Astrocyte (in vitro differentiated cells and primary cell): ENCODE measurements around the gene EN2. TPM values are rescaled to one million over a fixed set of nuclear protein-coding genes. Genes with fewer than 3 reads are reported as not detected.

Experiments
- DNase-seq: peaks from one replicate; pipeline ENCODE4 v3.0.0-alpha.2; 2010; ENCODE audit warnings: low read depth
- FAIRE-seq: peaks from 2 replicates; lab custom pipeline; 2011; peaks lifted over from hg19 to GRCh38; lab: Jason Lieb, UNC
- H2AFZ ChIP-seq: 2 replicates; pipeline ENCODE4 v1.6.0; 2012; ENCODE audit warnings: low read depth, low read length, inconsistent platforms
- H3K27ac ChIP-seq: 2 replicates; pipeline ENCODE4 v1.5.1; 2011; ENCODE audit warnings: low read depth, low read length, inconsistent platforms
- H3K27me3 ChIP-seq: 2 replicates; pipeline ENCODE4 v1.6.0; 2011; ENCODE audit warnings: low read length, inconsistent platforms; ENCODE audit not compliant: insufficient read depth
- H3K36me3 ChIP-seq: 2 replicates; pipeline ENCODE4 v1.5.1; 2011; ENCODE audit warnings: low read length, inconsistent platforms; ENCODE audit not compliant: insufficient read depth
- H3K4me1 ChIP-seq: 2 replicates; pipeline ENCODE4 v1.5.1; 2011; ENCODE audit warnings: low read length, inconsistent platforms; ENCODE audit not compliant: insufficient read depth
- H3K4me2 ChIP-seq: 2 replicates; pipeline ENCODE4 v1.6.0; 2012; ENCODE audit warnings: low read length, inconsistent platforms
- H3K4me3 ChIP-seq: 2 replicates; pipeline ENCODE4 v1.5.1; 2011; ENCODE audit warnings: low read depth, mild to moderate bottlenecking, low read length, inconsistent platforms; ENCODE audit not compliant: insufficient read depth
- H3K79me2 ChIP-seq: 2 replicates; pipeline ENCODE4 v1.6.0; 2012; ENCODE audit warnings: mild to moderate bottlenecking, low read length, inconsistent platforms; ENCODE audit not compliant: insufficient read depth
- H3K9ac ChIP-seq: 2 replicates; pipeline ENCODE4 v1.6.0; 2012; ENCODE audit warnings: mild to moderate bottlenecking, low read length, inconsistent platforms
- H3K9me3 ChIP-seq: 2 replicates; pipeline ENCODE4 v1.5.1; 2012; ENCODE audit warnings: low read depth, mild to moderate bottlenecking, low read length, inconsistent platforms; ENCODE audit not compliant: insufficient read depth
- H4K20me1 ChIP-seq: 2 replicates; pipeline ENCODE4 v1.6.0; 2012; ENCODE audit warnings: low read length, inconsistent platforms; ENCODE audit not compliant: insufficient read depth
- H3K27ac Mint-ChIP-seq: one replicate; pipeline ENCODE4 v1.8.0; 2021; ENCODE audit warnings: mild to moderate bottlenecking, mixed read lengths; ENCODE audit not compliant: unreplicated experiment
- H3K27me3 Mint-ChIP-seq: one replicate; pipeline ENCODE4 v1.8.0; 2021; ENCODE audit warnings: low read depth, mixed read lengths; ENCODE audit not compliant: unreplicated experiment
- H3K36me3 Mint-ChIP-seq: one replicate; pipeline ENCODE4 v1.8.0; 2021; ENCODE audit warnings: low read depth, mixed read lengths; ENCODE audit not compliant: unreplicated experiment
- H3K4me1 Mint-ChIP-seq: one replicate; pipeline ENCODE4 v1.8.0; 2021; ENCODE audit warnings: low read depth, mixed read lengths; ENCODE audit not compliant: unreplicated experiment
- H3K4me3 Mint-ChIP-seq: one replicate; pipeline ENCODE4 v1.8.0; 2021; ENCODE audit warnings: mild to moderate bottlenecking, moderate library complexity, mixed read lengths; ENCODE audit not compliant: unreplicated experiment
- H3K9me3 Mint-ChIP-seq: one replicate; pipeline ENCODE4 v1.8.0; 2021; ENCODE audit warnings: mild to moderate bottlenecking, mixed read lengths; ENCODE audit not compliant: unreplicated experiment
- EZH2 ChIP-seq: IDR thresholded peaks from 2 replicates; pipeline ENCODE4 v1.6.1; 2012; ENCODE audit warnings: mild to moderate bottlenecking, low read length, inconsistent platforms; ENCODE audit not compliant: insufficient read depth
- total RNA-seq: library from RNA; stranded (reverse); gene quantifications from 2 replicates; pipeline ENCODE4 v1.2.1, GENCODE V29; 2021
- TF ChIP-seq, protein P1 (sequence below): IDR thresholded peaks from 2 replicates; pipeline ENCODE4 v1.5.1; 2011; ENCODE audit warnings: low read depth, mild to moderate bottlenecking, inconsistent platforms, low read length, moderate library complexity; ENCODE audit not compliant: insufficient read depth

Gene EN2
- total RNA-seq, 1 donor from 2014 or later = not detected

DNA sequence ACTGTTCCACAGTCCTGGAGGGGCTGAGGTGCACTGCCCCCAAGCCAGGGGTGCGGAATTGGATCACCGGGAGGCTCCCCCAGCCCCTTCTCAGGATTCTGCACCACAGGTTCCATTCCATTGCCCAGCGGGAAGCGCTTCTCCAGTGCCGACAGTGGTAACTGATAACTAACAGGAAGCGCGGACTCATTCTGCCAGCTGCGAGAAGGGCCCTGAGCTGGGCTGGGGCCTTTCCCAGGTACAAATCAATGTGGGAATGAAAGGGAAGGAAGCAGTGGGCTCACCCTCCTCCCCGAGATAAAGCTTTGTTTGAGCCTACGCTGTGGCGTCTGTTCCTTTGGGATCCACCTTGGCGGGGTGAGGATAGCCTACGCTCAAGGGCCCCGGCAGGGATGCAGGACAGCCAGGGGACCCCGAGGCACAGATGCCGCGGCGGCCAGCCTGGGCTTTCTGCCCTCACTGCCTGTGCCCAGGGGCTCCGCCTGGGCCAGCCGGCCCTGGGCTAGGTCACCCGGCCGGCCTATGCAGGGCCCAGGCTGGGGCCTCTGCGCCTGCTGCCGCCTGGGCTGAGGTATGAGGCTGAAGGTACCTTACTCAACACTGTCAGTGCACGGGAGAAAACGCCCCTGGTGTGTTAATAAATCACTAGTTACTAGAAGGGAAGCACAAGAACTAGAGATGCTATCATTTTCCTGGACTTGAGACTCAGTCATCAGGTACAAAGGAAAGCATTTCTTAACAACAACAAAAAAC is 39.4 kb downstream of the EN2 start:
- Histone ChIP-seq H3K9ac (no peak overlapping the region), H2AFZ (no peak overlapping the region), H3K36me3 (no peaks in the 10 kb centered on the region), H3K4me2 (no peak overlapping the region), H3K27me3 (peaks cover 22% of the 10 kb centered on the region), H3K79me2 (no peaks in the 10 kb centered on the region), H3K4me1 (no peaks in the 10 kb centered on the region), H3K27ac (no peak overlapping the region), H3K4me3 (no peak overlapping the region), H3K9me3 (no peaks in the 10 kb centered on the region), H4K20me1 (no peaks in the 10 kb centered on the region)
- DNase-seq (no peak), FAIRE-seq (no peak)
- Mint-ChIP-seq H3K36me3 (no peaks in the 10 kb centered on the region), H3K27ac (peak overlapping the region; percentile 31), H3K27me3 (peaks cover 92% of the 10 kb centered on the region), H3K4me1 (no peaks in the 10 kb centered on the region), H3K4me3 (no peak overlapping the region), H3K9me3 (peaks cover 6% of the 10 kb centered on the region)
- TF ChIP-seq, protein P1, sequence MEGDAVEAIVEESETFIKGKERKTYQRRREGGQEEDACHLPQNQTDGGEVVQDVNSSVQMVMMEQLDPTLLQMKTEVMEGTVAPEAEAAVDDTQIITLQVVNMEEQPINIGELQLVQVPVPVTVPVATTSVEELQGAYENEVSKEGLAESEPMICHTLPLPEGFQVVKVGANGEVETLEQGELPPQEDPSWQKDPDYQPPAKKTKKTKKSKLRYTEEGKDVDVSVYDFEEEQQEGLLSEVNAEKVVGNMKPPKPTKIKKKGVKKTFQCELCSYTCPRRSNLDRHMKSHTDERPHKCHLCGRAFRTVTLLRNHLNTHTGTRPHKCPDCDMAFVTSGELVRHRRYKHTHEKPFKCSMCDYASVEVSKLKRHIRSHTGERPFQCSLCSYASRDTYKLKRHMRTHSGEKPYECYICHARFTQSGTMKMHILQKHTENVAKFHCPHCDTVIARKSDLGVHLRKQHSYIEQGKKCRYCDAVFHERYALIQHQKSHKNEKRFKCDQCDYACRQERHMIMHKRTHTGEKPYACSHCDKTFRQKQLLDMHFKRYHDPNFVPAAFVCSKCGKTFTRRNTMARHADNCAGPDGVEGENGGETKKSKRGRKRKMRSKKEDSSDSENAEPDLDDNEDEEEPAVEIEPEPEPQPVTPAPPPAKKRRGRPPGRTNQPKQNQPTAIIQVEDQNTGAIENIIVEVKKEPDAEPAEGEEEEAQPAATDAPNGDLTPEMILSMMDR = no peak
- TF ChIP-seq EZH2 = no peak

DNA sequence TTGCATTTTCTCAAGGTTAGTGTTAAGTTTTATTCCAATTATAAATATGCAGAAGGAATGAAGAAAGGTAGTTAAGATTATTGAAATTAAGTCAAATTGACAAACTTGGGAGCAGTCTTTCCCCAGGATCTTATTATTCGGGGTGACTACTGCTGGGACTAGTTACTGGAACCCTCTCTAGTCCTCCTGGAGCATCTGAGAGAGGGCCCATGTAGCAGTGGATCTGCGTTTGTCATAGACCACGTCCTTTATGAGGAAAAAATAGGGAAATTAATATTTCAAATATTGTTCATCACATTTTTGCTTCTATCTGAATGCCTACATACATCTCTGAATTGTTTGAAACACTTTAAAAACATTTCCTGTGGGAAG is 47.5 kb downstream of the EN2 start:
- Mint-ChIP-seq H3K27ac (no peak overlapping the region), H3K27me3 (peaks cover 93% of the 10 kb centered on the region)

More for the DNA sequence above, 47.5 kb downstream of the EN2 start:
- FAIRE-seq (no peak), DNase-seq (no peak)
- Histone ChIP-seq H3K4me1 (no peaks in the 10 kb centered on the region), H3K36me3 (no peaks in the 10 kb centered on the region), H3K27me3 (peaks cover 69% of the 10 kb centered on the region), H3K9me3 (no peaks in the 10 kb centered on the region), H3K79me2 (no peaks in the 10 kb centered on the region), H4K20me1 (no peaks in the 10 kb centered on the region), H3K27ac (no peak overlapping the region), H3K4me3 (no peak overlapping the region), H3K9ac (no peak overlapping the region), H3K4me2 (no peak overlapping the region), H2AFZ (no peak overlapping the region)
- Mint-ChIP-seq H3K4me3 (no peak overlapping the region), H3K36me3 (no peaks in the 10 kb centered on the region), H3K9me3 (peaks cover 9% of the 10 kb centered on the region), H3K4me1 (peaks cover 11% of the 10 kb centered on the region)
- no peak for TF ChIP-seq EZH2
- TF ChIP-seq, protein P1 = no peak
